ENCODE measurements around the gene ANAPC4. TPM values are rescaled to one million over a fixed set of nuclear protein-coding genes. Genes with fewer than 3 reads are reported as not detected.

Gene ANAPC4
- polyA plus RNA-seq, 1 donor from 2014 or later = 78.1 TPM

GRCh38 chr4:25427871-25428270, 50.8 kb downstream of the ANAPC4 start:
- Histone ChIP-seq H2AFZ (ENCODE audit: low read depth, low read length) (no peak overlapping the region), H3F3A (ENCODE audit: insufficient read depth, low read length, poor library complexity, severe bottlenecking) (no peaks in the 10 kb centered on the region), H3K4me2 (ENCODE audit: low read length) (no peak overlapping the region), H3K36me3 (ENCODE audit: insufficient read depth, low read length) (no peaks in the 10 kb centered on the region), H3K9ac (ENCODE audit: low read length) (no peak overlapping the region), H3K4me3 (ENCODE audit: low read length) (no peak overlapping the region), H3K9me2 (ENCODE audit: insufficient read depth, low read length) (no peaks in the 10 kb centered on the region), H3K9me3 (ENCODE audit: low read length) (no peaks in the 10 kb centered on the region), H3K27ac (ENCODE audit: low read length) (no peak overlapping the region), H3K79me2 (replicated peaks; ENCODE audit: insufficient read depth, low read length) (no peaks in the 10 kb centered on the region), H4K20me1 (ENCODE audit: insufficient read depth) (no peaks in the 10 kb centered on the region), H3K27me3 (ENCODE audit: insufficient read depth, low read depth, low read length) (no peaks in the 10 kb centered on the region)
- no peak for TF ChIP-seq POLR2AphosphoS5 (IDR thresholded peaks at IDR 0.05)
- TF ChIP-seq TAF1 (IDR thresholded peaks at IDR 0.05; ENCODE audit: low read depth) = no peak
- no peak for TF ChIP-seq CTCF (IDR thresholded peaks at IDR 0.05; ENCODE audit: poor library complexity, severe bottlenecking)
- TF ChIP-seq EP300 (conservative IDR thresholded peaks at IDR 0.05; ENCODE audit: poor library complexity, severe bottlenecking) = no peak
- no peak for TF ChIP-seq REST (IDR thresholded peaks at IDR 0.05; ENCODE audit: borderline replicate concordance)
- TF ChIP-seq EZH2 (IDR thresholded peaks at IDR 0.05; ENCODE audit: borderline replicate concordance, insufficient read depth, low read length, poor library complexity, severe bottlenecking) = no peak
- TF ChIP-seq SMC3 (conservative IDR thresholded peaks at IDR 0.05; ENCODE audit: poor library complexity) = no peak
- no peak for TF ChIP-seq MXI1 (conservative IDR thresholded peaks at IDR 0.05; ENCODE audit: poor library complexity, severe bottlenecking)
- no peak for TF ChIP-seq RAD21 (conservative IDR thresholded peaks at IDR 0.05)

- no peaks in the 10 kb centered on the region for H3K9me2 ChIP-seq (ENCODE audit: insufficient read depth, low read length)
- H3K4me3 ChIP-seq (ENCODE audit: low read length) = no peak overlapping the region
- TF ChIP-seq SMC3 (conservative IDR thresholded peaks at IDR 0.05; ENCODE audit: poor library complexity) = no peak
- TF ChIP-seq RAD21 (conservative IDR thresholded peaks at IDR 0.05) = no peak
- no peak for TF ChIP-seq REST (IDR thresholded peaks at IDR 0.05; ENCODE audit: borderline replicate concordance)
- TF ChIP-seq CTCF (IDR thresholded peaks at IDR 0.05; ENCODE audit: poor library complexity, severe bottlenecking) = no peak
- TF ChIP-seq TAF1 (IDR thresholded peaks at IDR 0.05; ENCODE audit: low read depth) = no peak
- no peak for TF ChIP-seq MXI1 (conservative IDR thresholded peaks at IDR 0.05; ENCODE audit: poor library complexity, severe bottlenecking)
- TF ChIP-seq EZH2 (IDR thresholded peaks at IDR 0.05; ENCODE audit: borderline replicate concordance, insufficient read depth, low read length, poor library complexity, severe bottlenecking) = no peak
- TF ChIP-seq POLR2AphosphoS5 (IDR thresholded peaks at IDR 0.05) = no peak
- TF ChIP-seq EP300 (conservative IDR thresholded peaks at IDR 0.05; ENCODE audit: poor library complexity, severe bottlenecking) = no peak
- H3K9ac ChIP-seq (ENCODE audit: low read length) = no peak overlapping the region
- no peaks in the 10 kb centered on the region for H4K20me1 ChIP-seq (ENCODE audit: insufficient read depth)
- no peaks in the 10 kb centered on the region for H3K36me3 ChIP-seq (ENCODE audit: insufficient read depth, low read length)
- H3K4me2 ChIP-seq (ENCODE audit: low read length) = no peak overlapping the region
- no peaks in the 10 kb centered on the region for H3F3A ChIP-seq (ENCODE audit: insufficient read depth, low read length, poor library complexity, severe bottlenecking)
- H3K27ac ChIP-seq (ENCODE audit: low read length) = no peak overlapping the region
- no peaks in the 10 kb centered on the region for H3K9me3 ChIP-seq (ENCODE audit: low read length)
- no peak overlapping the region for H2AFZ ChIP-seq (ENCODE audit: low read depth, low read length)
- H3K27me3 ChIP-seq (ENCODE audit: insufficient read depth, low read depth, low read length) = no peaks in the 10 kb centered on the region
- H3K79me2 ChIP-seq (replicated peaks; ENCODE audit: insufficient read depth, low read length) = no peaks in the 10 kb centered on the region
These were observed 53.6 kb downstream of the ANAPC4 start for GRCh38 chr4:25430630-25431029.

Measured in neural cell (in vitro differentiated cells).